Duodenal mucosa (tissue), 2 donors: Measurements from ENCODE around the gene HHIPL1.

Experiments
- H3K27ac ChIP-seq: one replicate; pipeline ENCODE4 v1.7.0; 2013; ENCODE audit warnings: low read depth, low read length
- H3K27me3 ChIP-seq, 2 donors: one replicate each; pipeline ENCODE4 v1.7.0; 2013; ENCODE audit warnings: low read length in 2 of 2, control low read depth in 1 of 2; ENCODE audit not compliant: insufficient read depth in 2 of 2, control insufficient read depth in 1 of 2
- H3K36me3 ChIP-seq, 2 donors: one replicate each; pipeline ENCODE4 v1.7.0; 2013; ENCODE audit warnings: low read length in 2 of 2, control low read depth in 1 of 2; ENCODE audit not compliant: insufficient read depth in 2 of 2, control insufficient read depth in 1 of 2
- H3K4me1 ChIP-seq, 2 donors: one replicate each; pipeline ENCODE4 v1.7.0; 2013; ENCODE audit warnings: low read length in 2 of 2, control low read depth in 1 of 2; ENCODE audit not compliant: insufficient read depth in 2 of 2, control insufficient read depth in 1 of 2
- H3K4me3 ChIP-seq, 2 donors: one replicate each; pipeline ENCODE4 v1.7.0; 2013; ENCODE audit warnings: low read length in 2 of 2, low read depth in 1 of 2
- H3K9ac ChIP-seq, 2 donors: one replicate each; pipeline ENCODE4 v1.7.0; 2013; ENCODE audit warnings: low read length in 2 of 2, low read depth in 1 of 2
- H3K9me3 ChIP-seq, 2 donors: one replicate each; pipeline ENCODE4 v1.7.0; 2013; ENCODE audit warnings: low read length in 2 of 2, control low read depth in 1 of 2; ENCODE audit not compliant: control insufficient read depth in 1 of 2

Gene HHIPL1

GRCh38 chr14:99625476-99625875, 19.5 kb upstream of the HHIPL1 start:
- Histone ChIP-seq H3K4me1 (peaks cover 0 to 5% of the 10 kb centered on the region in 2 donors), H3K4me3 (no peak overlapping the region), H3K27me3 (no peaks in the 10 kb centered on the region)

GRCh38 chr14:99626041-99626648, 18.8 kb upstream of the HHIPL1 start:
- Histone ChIP-seq H3K4me1 (peaks cover 0 to 5% of the 10 kb centered on the region in 2 donors), H3K9ac (no peak overlapping the region), H3K27ac (no peak overlapping the region), H3K9me3 (no peaks in the 10 kb centered on the region), H3K27me3 (no peaks in the 10 kb centered on the region), H3K4me3 (no peak overlapping the region), H3K36me3 (no peaks in the 10 kb centered on the region)

More at GRCh38 chr14:99625476-99625875, 19.5 kb upstream of the HHIPL1 start:
- H3K9ac ChIP-seq: no peak overlapping the region
- no peaks in the 10 kb centered on the region for H3K9me3 ChIP-seq
- no peaks in the 10 kb centered on the region for H3K36me3 ChIP-seq
- H3K27ac ChIP-seq: no peak overlapping the region

GRCh38 chr14:99627100-99627499, 17.8 kb upstream of the HHIPL1 start:
- Histone ChIP-seq H3K36me3 (no peaks in the 10 kb centered on the region), H3K4me3 (no peak overlapping the region), H3K27ac (no peak overlapping the region), H3K9ac (no peak overlapping the region), H3K4me1 (peaks cover 0 to 5% of the 10 kb centered on the region in 2 donors), H3K27me3 (no peaks in the 10 kb centered on the region), H3K9me3 (no peaks in the 10 kb centered on the region)

GRCh38 chr14:99627510-99628381, 17.2 kb upstream of the HHIPL1 start:
- no peaks in the 10 kb centered on the region for H3K9me3 ChIP-seq
- no peaks in the 10 kb centered on the region for H3K27me3 ChIP-seq
- H3K4me1 ChIP-seq: peaks cover 0 to 5% of the 10 kb centered on the region in 2 donors
- no peak overlapping the region for H3K27ac ChIP-seq
- H3K4me3 ChIP-seq: no peak overlapping the region
- H3K36me3 ChIP-seq: no peaks in the 10 kb centered on the region
- H3K9ac ChIP-seq: no peak overlapping the region

- no peak overlapping the region for H3K27ac ChIP-seq
- H3K9ac ChIP-seq: no peak overlapping the region
- H3K36me3 ChIP-seq: no peaks in the 10 kb centered on the region
- no peak overlapping the region for H3K4me3 ChIP-seq
- H3K27me3 ChIP-seq: no peaks in the 10 kb centered on the region
- peaks cover 0 to 5% of the 10 kb centered on the region in 2 donors for H3K4me1 ChIP-seq
- H3K9me3 ChIP-seq: no peaks in the 10 kb centered on the region
Observed at GRCh38 chr14:99628887-99629618, 15.9 kb upstream of the HHIPL1 start.

- Histone ChIP-seq H3K27me3 (no peaks in the 10 kb centered on the region), H3K4me1 (peaks cover 0 to 5% of the 10 kb centered on the region in 2 donors), H3K4me3 (no peak overlapping the region)
Observed at GRCh38 chr14:99630202-99630601, 14.7 kb upstream of the HHIPL1 start.

GRCh38 chr14:99632410-99633035, 12.4 kb upstream of the HHIPL1 start:
- no peaks in the 10 kb centered on the region for H3K36me3 ChIP-seq

More at GRCh38 chr14:99630202-99630601, 14.7 kb upstream of the HHIPL1 start:
- Histone ChIP-seq H3K36me3 (no peaks in the 10 kb centered on the region), H3K9me3 (no peaks in the 10 kb centered on the region), H3K27ac (no peak overlapping the region), H3K9ac (no peak overlapping the region)

GRCh38 chr14:99633141-99633540, 11.8 kb upstream of the HHIPL1 start:
- Histone ChIP-seq H3K27me3 (no peaks in the 10 kb centered on the region), H3K4me1 (peaks cover 0 to 5% of the 10 kb centered on the region in 2 donors), H3K4me3 (no peak overlapping the region), H3K9ac (no peak overlapping the region), H3K9me3 (no peaks in the 10 kb centered on the region), H3K27ac (no peak overlapping the region), H3K36me3 (no peaks in the 10 kb centered on the region)

More at GRCh38 chr14:99632410-99633035, 12.4 kb upstream of the HHIPL1 start:
- H3K27ac ChIP-seq: no peak overlapping the region
- no peak overlapping the region for H3K9ac ChIP-seq
- no peaks in the 10 kb centered on the region for H3K9me3 ChIP-seq
- no peaks in the 10 kb centered on the region for H3K27me3 ChIP-seq
- H3K4me1 ChIP-seq: peaks cover 0 to 5% of the 10 kb centered on the region in 2 donors
- no peak overlapping the region for H3K4me3 ChIP-seq

- Histone ChIP-seq H3K9ac (no peak overlapping the region), H3K36me3 (no peaks in the 10 kb centered on the region), H3K4me1 (peaks cover 0 to 2% of the 10 kb centered on the region in 2 donors), H3K4me3 (no peak overlapping the region), H3K9me3 (no peaks in the 10 kb centered on the region), H3K27ac (no peak overlapping the region), H3K27me3 (no peaks in the 10 kb centered on the region)
Observed at GRCh38 chr14:99633918-99634317, 11.0 kb upstream of the HHIPL1 start.
